ENCODE results near the gene RGS19.

DNA sequence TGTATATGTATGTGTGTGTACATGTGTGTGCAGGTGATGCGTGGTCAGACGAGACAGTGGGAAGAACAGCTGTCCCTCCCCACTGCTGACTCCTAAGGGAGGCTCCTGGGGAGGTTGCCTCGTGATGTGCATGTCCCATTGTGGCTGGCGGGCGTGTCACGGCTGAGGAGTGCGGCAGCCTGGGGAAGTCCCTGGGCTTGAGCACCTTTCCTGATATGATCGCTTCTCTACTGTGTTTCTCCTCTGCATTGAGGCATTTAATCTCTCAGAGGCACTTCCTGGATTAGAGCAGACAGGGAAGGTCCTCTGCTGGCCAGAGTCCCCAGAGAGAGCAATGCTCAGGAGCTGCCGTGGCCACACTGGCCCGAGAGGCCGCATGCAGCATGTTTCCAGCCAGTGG, 16.6 kb upstream of the RGS19 start:
- TF ChIP-seq, protein P1, sequence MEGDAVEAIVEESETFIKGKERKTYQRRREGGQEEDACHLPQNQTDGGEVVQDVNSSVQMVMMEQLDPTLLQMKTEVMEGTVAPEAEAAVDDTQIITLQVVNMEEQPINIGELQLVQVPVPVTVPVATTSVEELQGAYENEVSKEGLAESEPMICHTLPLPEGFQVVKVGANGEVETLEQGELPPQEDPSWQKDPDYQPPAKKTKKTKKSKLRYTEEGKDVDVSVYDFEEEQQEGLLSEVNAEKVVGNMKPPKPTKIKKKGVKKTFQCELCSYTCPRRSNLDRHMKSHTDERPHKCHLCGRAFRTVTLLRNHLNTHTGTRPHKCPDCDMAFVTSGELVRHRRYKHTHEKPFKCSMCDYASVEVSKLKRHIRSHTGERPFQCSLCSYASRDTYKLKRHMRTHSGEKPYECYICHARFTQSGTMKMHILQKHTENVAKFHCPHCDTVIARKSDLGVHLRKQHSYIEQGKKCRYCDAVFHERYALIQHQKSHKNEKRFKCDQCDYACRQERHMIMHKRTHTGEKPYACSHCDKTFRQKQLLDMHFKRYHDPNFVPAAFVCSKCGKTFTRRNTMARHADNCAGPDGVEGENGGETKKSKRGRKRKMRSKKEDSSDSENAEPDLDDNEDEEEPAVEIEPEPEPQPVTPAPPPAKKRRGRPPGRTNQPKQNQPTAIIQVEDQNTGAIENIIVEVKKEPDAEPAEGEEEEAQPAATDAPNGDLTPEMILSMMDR (IDR thresholded peaks at IDR 0.05), result no peak
- no peak for TF ChIP-seq EZH2phosphoT487 (IDR thresholded peaks at IDR 0.05; ENCODE audit: borderline replicate concordance, low read depth)
- TF ChIP-seq, protein P2, sequence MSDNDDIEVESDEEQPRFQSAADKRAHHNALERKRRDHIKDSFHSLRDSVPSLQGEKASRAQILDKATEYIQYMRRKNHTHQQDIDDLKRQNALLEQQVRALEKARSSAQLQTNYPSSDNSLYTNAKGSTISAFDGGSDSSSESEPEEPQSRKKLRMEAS (IDR thresholded peaks at IDR 0.05; ENCODE audit: low read depth), result no peak

Data from SK-N-SH (cell line).